ENCODE data around the gene SLC46A2.

The SLC46A2 gene

GRCh38 chr9:112900901-112901300, 10.2 kb upstream of the SLC46A2 start:
- H3K36me3 ChIP-seq (ENCODE audit: low read length) = no peaks in the 10 kb centered on the region
- no peaks in the 10 kb centered on the region for H3K27me3 ChIP-seq (ENCODE audit: low read length)
- H2AFZ ChIP-seq (ENCODE audit: low read depth, low read length, severe bottlenecking) = no peak overlapping the region
- H3K27ac ChIP-seq (ENCODE audit: low read depth, low read length) = no peak overlapping the region
- H3K4me3 ChIP-seq (ENCODE audit: insufficient read depth, low read length, poor library complexity, severe bottlenecking) = no peak overlapping the region
- H3K9me3 ChIP-seq (ENCODE audit: insufficient read depth, low read length) = no peaks in the 10 kb centered on the region
- H3K79me2 ChIP-seq (ENCODE audit: insufficient read depth, low read length) = no peaks in the 10 kb centered on the region
- no peaks in the 10 kb centered on the region for H3K9me2 ChIP-seq (replicated peaks; ENCODE audit: insufficient read depth, low read length)
- TF ChIP-seq CTCF (IDR thresholded peaks at IDR 0.05; ENCODE audit: insufficient read depth, low read length, poor library complexity, severe bottlenecking) (no peak), EZH2phosphoT487 (conservative IDR thresholded peaks at IDR 0.05; ENCODE audit: low read length) (no peak)
- no peaks in the 10 kb centered on the region for H3F3A ChIP-seq (ENCODE audit: insufficient read depth)
- H4K20me1 ChIP-seq (ENCODE audit: low read depth, low read length) = no peaks in the 10 kb centered on the region
- no peak overlapping the region for H3K4me2 ChIP-seq (ENCODE audit: low read depth, low read length, poor library complexity, severe bottlenecking)
- no peak overlapping the region for H3K9ac ChIP-seq (ENCODE audit: low read length)

- H3K4me3 ChIP-seq (ENCODE audit: insufficient read depth, low read length, poor library complexity, severe bottlenecking) = no peak overlapping the region
- no peak overlapping the region for H3K27ac ChIP-seq (ENCODE audit: low read depth, low read length)
- no peak overlapping the region for H2AFZ ChIP-seq (ENCODE audit: low read depth, low read length, severe bottlenecking)
- H4K20me1 ChIP-seq (ENCODE audit: low read depth, low read length) = no peaks in the 10 kb centered on the region
- no peaks in the 10 kb centered on the region for H3K9me2 ChIP-seq (replicated peaks; ENCODE audit: insufficient read depth, low read length)
- no peak overlapping the region for H3K9ac ChIP-seq (ENCODE audit: low read length)
- TF ChIP-seq CTCF (IDR thresholded peaks at IDR 0.05; ENCODE audit: insufficient read depth, low read length, poor library complexity, severe bottlenecking) (no peak), EZH2phosphoT487 (conservative IDR thresholded peaks at IDR 0.05; ENCODE audit: low read length) (no peak)
- H3K27me3 ChIP-seq (ENCODE audit: low read length) = no peaks in the 10 kb centered on the region
- no peaks in the 10 kb centered on the region for H3K79me2 ChIP-seq (ENCODE audit: insufficient read depth, low read length)
- no peaks in the 10 kb centered on the region for H3K9me3 ChIP-seq (ENCODE audit: insufficient read depth, low read length)
- H3K4me2 ChIP-seq (ENCODE audit: low read depth, low read length, poor library complexity, severe bottlenecking) = no peak overlapping the region
- no peaks in the 10 kb centered on the region for H3K36me3 ChIP-seq (ENCODE audit: low read length)
- H3F3A ChIP-seq (ENCODE audit: insufficient read depth) = no peaks in the 10 kb centered on the region
Observed at GRCh38 chr9:112900488-112900887, 9.8 kb upstream of the SLC46A2 start.

- no peak overlapping the region for H3K9ac ChIP-seq (ENCODE audit: low read length)
- H3K27ac ChIP-seq (ENCODE audit: low read depth, low read length) = no peak overlapping the region
- H3K79me2 ChIP-seq (ENCODE audit: insufficient read depth, low read length) = no peaks in the 10 kb centered on the region
- H3F3A ChIP-seq (ENCODE audit: insufficient read depth) = no peaks in the 10 kb centered on the region
- no peak overlapping the region for H2AFZ ChIP-seq (ENCODE audit: low read depth, low read length, severe bottlenecking)
- TF ChIP-seq CTCF (IDR thresholded peaks at IDR 0.05; ENCODE audit: insufficient read depth, low read length, poor library complexity, severe bottlenecking) = no peak
- no peak for TF ChIP-seq EZH2phosphoT487 (conservative IDR thresholded peaks at IDR 0.05; ENCODE audit: low read length)
- no peaks in the 10 kb centered on the region for H4K20me1 ChIP-seq (ENCODE audit: low read depth, low read length)
- H3K36me3 ChIP-seq (ENCODE audit: low read length) = no peaks in the 10 kb centered on the region
- H3K9me2 ChIP-seq (replicated peaks; ENCODE audit: insufficient read depth, low read length) = no peaks in the 10 kb centered on the region
- H3K4me2 ChIP-seq (ENCODE audit: low read depth, low read length, poor library complexity, severe bottlenecking) = no peak overlapping the region
- no peak overlapping the region for H3K4me3 ChIP-seq (ENCODE audit: insufficient read depth, low read length, poor library complexity, severe bottlenecking)
- H3K9me3 ChIP-seq (ENCODE audit: insufficient read depth, low read length) = no peaks in the 10 kb centered on the region
- no peaks in the 10 kb centered on the region for H3K27me3 ChIP-seq (ENCODE audit: low read length)
Observed at GRCh38 chr9:112898872-112899311, 8.2 kb upstream of the SLC46A2 start.
